ENCODE data around the gene RPGRIP1L. TPM values are rescaled to one million over a fixed set of nuclear protein-coding genes. Genes with fewer than 3 reads are reported as not detected.

Gene RPGRIP1L
- total and polyA plus RNA-seq, 2 of the 8 experiments (the other 6 are each of a cell fraction or from before 2014, with no cell fraction given) = 4.0 to 13.7 TPM

DNA sequence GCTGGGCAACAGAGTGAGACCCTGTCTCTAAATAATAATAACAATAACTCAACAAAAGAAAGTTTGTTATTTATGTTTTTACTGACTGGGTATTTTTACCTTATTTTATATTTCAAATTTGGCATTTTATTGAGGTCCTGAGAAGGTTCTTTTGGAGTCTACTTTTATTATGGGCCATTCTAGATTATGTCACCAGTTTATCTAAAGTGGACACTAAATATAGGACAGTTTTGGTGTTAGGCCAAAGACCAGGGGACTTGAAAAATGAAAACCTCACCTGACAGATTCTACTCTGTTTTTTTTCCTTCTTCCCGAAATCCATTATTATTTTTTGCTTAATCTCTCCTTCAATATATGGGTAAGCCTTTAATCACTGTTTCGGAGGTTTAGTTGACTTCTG is 8.4 kb upstream of the RPGRIP1L start:
- Histone ChIP-seq H3K4ac (replicated peaks; ENCODE audit: insufficient read length, low read depth, low read length) (no peak overlapping the region), H4K5ac (ENCODE audit: insufficient read length, low read depth, low read length) (no peak overlapping the region), H2BK5ac (ENCODE audit: low read depth, low read length) (no peak overlapping the region), H3K9ac (replicated peaks in 1 of 4; ENCODE audit: extremely low read depth in 1 of 4, low read depth in 3 of 4, low read length in 3 of 4) (no peak overlapping the region), H2BK15ac (ENCODE audit: low read length) (no peak overlapping the region), H3K4me1 (replicated peaks in 1 of 4; ENCODE audit: control insufficient read depth in 3 of 4, insufficient read depth in 4 of 4, low read length in 3 of 4) (peaks cover 0 to 6% (median 0%) of the 10 kb centered on the region in 4 experiments; a peak in 1 of 7 replicates), H3K79me1 (ENCODE audit: low read depth, low read length) (peaks cover 3% of the 10 kb centered on the region), H2AK5ac (ENCODE audit: low read depth, low read length) (no peak overlapping the region), H3K36me3 (ENCODE audit: control insufficient read depth in 2 of 4, insufficient read depth in 4 of 4, low read length in 3 of 4) (no peaks in the 10 kb centered on the region), H3K14ac (ENCODE audit: insufficient read length) (no peak overlapping the region), H2BK12ac (ENCODE audit: low read depth, low read length) (no peak overlapping the region), H3K27ac (ENCODE audit: low read depth, low read length) (no peak overlapping the region), H3K4me2 (ENCODE audit: insufficient read depth in 1 of 2, low read depth in 2 of 2, low read length in 2 of 2) (no peak overlapping the region), H3K56ac (replicated peaks; ENCODE audit: insufficient read length, low read depth, low read length) (no peak overlapping the region), H4K8ac (ENCODE audit: extremely low read depth, insufficient read depth, low read length) (no peak overlapping the region), H2BK120ac (replicated peaks; ENCODE audit: low read depth, low read length) (no peak overlapping the region), H4K91ac (replicated peaks; ENCODE audit: insufficient read length, low read length) (no peak overlapping the region), H3K9me3 (ENCODE audit: insufficient read depth in 2 of 2, low read depth in 1 of 2, low read length in 1 of 2) (no peaks in the 10 kb centered on the region), H3K23me2 (ENCODE audit: low read depth, low read length) (no peaks in the 10 kb centered on the region), H3K4me3 (ENCODE audit: extremely low read depth in 1 of 4, insufficient read depth in 2 of 4, low read depth in 3 of 4, low read length in 4 of 4) (no peak overlapping the region), H3K79me2 (ENCODE audit: control insufficient read depth in 1 of 2, insufficient read depth in 2 of 2, low read length in 2 of 2) (peaks cover 0 to 39% of the 10 kb centered on the region in 2 experiments; a peak in 2 of 4 replicates), H3K23ac (ENCODE audit: insufficient read length) (no peak overlapping the region), H3K18ac (ENCODE audit: extremely low read depth, low read length) (no peak overlapping the region), H2BK20ac (ENCODE audit: low read length) (no peak overlapping the region), H3K27me3 (replicated peaks in 1 of 4; ENCODE audit: control insufficient read depth in 3 of 4, extremely low read depth in 1 of 4, insufficient read depth in 3 of 4, low read length in 3 of 4) (no peaks in the 10 kb centered on the region), H4K20me1 (replicated peaks in 1 of 2; ENCODE audit: control insufficient read depth in 1 of 2, insufficient read depth in 2 of 2, low read length in 2 of 2) (peaks cover 0 to 3% of the 10 kb centered on the region in 2 experiments), H2AFZ (ENCODE audit: low read length) (no peak overlapping the region)
- DNase-seq (ENCODE audit: low read depth in 1 of 2, low spot score in 2 of 2) (no peak), FAIRE-seq (no peak)
- 91% methylated on average over 2 of the region's 2 CpGs; no CpG with 5 or more reads in 1 of the 2 experiments for WGBS, 2 experiments (ENCODE audit: extremely low coverage in 1 of 2, insufficient coverage in 1 of 2, insufficient read length in 1 of 2, insufficient replicate concordance in 2 of 2, low coverage in 1 of 2, low lambda C conversion rate in 2 of 2, missing lambda C conversion rate in 1 of 2)
- POLR2A ChIA-PET (ENCODE audit: partially characterized antibody) = no interaction called here
- CTCF ChIA-PET (ENCODE audit: partially characterized antibody) = no interaction called here
- TF ChIP-seq KDM5A (IDR thresholded peaks at IDR 0.05; ENCODE audit: low read length) (no peak), SAP30 (IDR thresholded peaks at IDR 0.05; ENCODE audit: insufficient read depth, insufficient replicate concordance, low read length) (no peak)

All from H1 (cell line).